Heart left ventricle (tissue), 13 donors: ENCODE data around the gene PTGER1.

ENCODE experiments used
- CTCF ChIP-seq, 12 donors: fragments of 200-600 bp; sonication (generic) in 4 of 12; IDR thresholded peaks; one replicate each; pipeline versions ENCODE4 v1.5.0 to v1.8.0; 2018 to 2022; ENCODE audit warnings: antibody characterized with exemption in 12 of 12, mild to moderate bottlenecking in 5 of 12
- POLR2A ChIP-seq, 2 donors: fragments of 450-650 bp; IDR thresholded peaks; one replicate each; pipeline ENCODE4 v1.6.1; 2017; ENCODE audit warnings: antibody characterized with exemption in 2 of 2, mild to moderate bottlenecking in 2 of 2, moderate library complexity in 2 of 2
- donor health status: ischemic (EF 13 %, LVEDD 7.1; RV severe dilation, severe dysfunction).
- donor health status: DM: no; HTN: yes; CAD: no.
- donor health status: DM: no; HTN: no; CAD: no.
- donor health status: ischemic (EF 25% LVEDD 6.9; RV normal size, moderate dysfunction).
- donor health status: ischemic (EF 25% LVEDD 5.7; RV mildly dilated, moderate dysfunction).
- donor health status: ischemic (EF 35%, LVEDD 5.7; RV mildly dilated, moderate dysfunction).
- donor health status: nonischemic (EF 11% LVEDD 7.7; RV severe dilation, severe dysfunction).
- donor health status: DM: yes; HTN: yes; CAD: no.
- donor health status: PGD.
- donor health status: ischemic (EF 29% LVEDD 5.4; RV normal size, mild dysfunction).
- donor health status: nonischemic (EF 23%, LVEDD 6.1; RV moderate dilation, normal function).

GRCh38 chr19:14520543-14520942, 45.4 kb upstream of the PTGER1 start:
- TF ChIP-seq POLR2A (IDR thresholded peaks at IDR 0.05): no peak
- no peak for TF ChIP-seq CTCF (IDR thresholded peaks at IDR 0.05)
